ENCODE data around the gene TBC1D22A. TPM values are rescaled to one million over a fixed set of nuclear protein-coding genes. Genes with fewer than 3 reads are reported as not detected.

The TBC1D22A gene
- polyA plus RNA-seq, 1 of the 3 experiments (the other 2 are of a cell fraction): 16.5 TPM

- CTCF ChIA-PET: interaction anchor here (0.6 to 1.6 kb wide), 2 partner anchors 75 to 644 kb away, joined by 3 to 5 read pairs; no protein-coding TSS in a partner anchor
- Histone ChIP-seq H3K27ac (ENCODE audit: low read depth in 2 of 2, low read length in 1 of 2) (no peak overlapping the region), H3K9me3 (no peaks in the 10 kb centered on the region), H3K9ac (no peak overlapping the region), H3K36me3 (replicated peaks in 1 of 2; ENCODE audit: control insufficient read depth in 1 of 2, insufficient read depth in 2 of 2, low read length in 1 of 2) (no peaks in the 10 kb centered on the region), H3K4me1 (ENCODE audit: control insufficient read depth in 1 of 2, insufficient read depth in 2 of 2, low read depth in 1 of 2, low read length in 1 of 2) (peaks cover 0 to 3% of the 10 kb centered on the region in 2 experiments; a peak in 1 of 4 replicates), H3F3A (replicated peaks; ENCODE audit: insufficient read depth) (no peaks in the 10 kb centered on the region), H3K27me3 (ENCODE audit: insufficient read depth) (no peaks in the 10 kb centered on the region), H3K4me3 (ENCODE audit: low read depth in 2 of 2, low read length in 1 of 2) (no peak overlapping the region), H3K4me2 (no peak overlapping the region), H2AFZ (ENCODE audit: low read depth) (no peak overlapping the region), H3K79me2 (ENCODE audit: insufficient read depth) (no peaks in the 10 kb centered on the region), H4K20me1 (ENCODE audit: insufficient read depth) (peaks cover 8% of the 10 kb centered on the region; the same call in 1 of the 2 replicates), H3K9me2 (no peaks in the 10 kb centered on the region)
- POLR2A ChIA-PET: no interaction called here
- no peak for DNase-seq
- 92% methylated on average over 7 of the region's 7 CpGs for WGBS (ENCODE audit: low lambda C conversion rate)
- no peak for TF ChIP-seq MEF2A (IDR thresholded peaks at IDR 0.05; ENCODE audit: borderline replicate concordance, low read depth)
Observed at GRCh38 chr22:46879083-46879482, 116.6 kb downstream of the TBC1D22A start.

GRCh38 chr22:46881373-46882118 is 119.1 kb downstream of the TBC1D22A start:
- ChIA-PET CTCF (no interaction called here), POLR2A (no interaction called here)
- DNase-seq: no peak
- Histone ChIP-seq H3K4me1 (ENCODE audit: control insufficient read depth in 1 of 2, insufficient read depth in 2 of 2, low read depth in 1 of 2, low read length in 1 of 2) (peaks cover 0 to 3% of the 10 kb centered on the region in 2 experiments; a peak in 1 of 4 replicates), H3K27ac (ENCODE audit: low read depth in 2 of 2, low read length in 1 of 2) (no peak overlapping the region), H3K9ac (no peak overlapping the region), H3K9me2 (no peaks in the 10 kb centered on the region), H3K4me2 (no peak overlapping the region), H3K9me3 (no peaks in the 10 kb centered on the region), H3K36me3 (replicated peaks in 1 of 2; ENCODE audit: control insufficient read depth in 1 of 2, insufficient read depth in 2 of 2, low read length in 1 of 2) (no peaks in the 10 kb centered on the region), H3F3A (replicated peaks; ENCODE audit: insufficient read depth) (no peaks in the 10 kb centered on the region), H3K4me3 (ENCODE audit: low read depth in 2 of 2, low read length in 1 of 2) (no peak overlapping the region), H3K79me2 (ENCODE audit: insufficient read depth) (no peaks in the 10 kb centered on the region), H3K27me3 (ENCODE audit: insufficient read depth) (no peaks in the 10 kb centered on the region), H2AFZ (ENCODE audit: low read depth) (no peak overlapping the region), H4K20me1 (ENCODE audit: insufficient read depth) (peaks cover 8% of the 10 kb centered on the region; the same call in 1 of the 2 replicates)
- TF ChIP-seq FOSL2 (IDR thresholded peaks at IDR 0.05; ENCODE audit: borderline replicate concordance, low read depth) (peak; percentile 38; the same call in 1 of the 2 replicates), ZBTB33 (IDR thresholded peaks at IDR 0.05; ENCODE audit: borderline replicate concordance, low read depth) (no peak), RXRA (IDR thresholded peaks at IDR 0.05; ENCODE audit: borderline replicate concordance, low read depth) (no peak), POLR2AphosphoS5 (IDR thresholded peaks at IDR 0.05; ENCODE audit: low read depth, low read length) (no peak)
- WGBS (ENCODE audit: low lambda C conversion rate): 94% methylated on average over 11 of the region's 11 CpGs

- TF ChIP-seq JUND (IDR thresholded peaks at IDR 0.05): no peak
- no peak for TF ChIP-seq RXRA (IDR thresholded peaks at IDR 0.05; ENCODE audit: borderline replicate concordance, low read depth)
- no peak for TF ChIP-seq ZBTB33 (IDR thresholded peaks at IDR 0.05; ENCODE audit: borderline replicate concordance, low read depth)
- no peak for TF ChIP-seq TEAD4 (IDR thresholded peaks at IDR 0.05; ENCODE audit: borderline replicate concordance, insufficient read depth)
- TF ChIP-seq SIN3A (IDR thresholded peaks at IDR 0.05; ENCODE audit: borderline replicate concordance, low read depth, low read length): no peak
- no peak for TF ChIP-seq RFX5 (IDR thresholded peaks at IDR 0.05; ENCODE audit: low read length)
- TF ChIP-seq TCF12 (IDR thresholded peaks at IDR 0.05): no peak
- no peak for TF ChIP-seq USF2 (IDR thresholded peaks at IDR 0.05; ENCODE audit: borderline replicate concordance, low read depth, low read length)
- TF ChIP-seq FOXM1 (IDR thresholded peaks at IDR 0.05; ENCODE audit: low read depth): no peak
- no peak for TF ChIP-seq YY1 (IDR thresholded peaks at IDR 0.05; ENCODE audit: low read depth)
- TF ChIP-seq SMC3 (IDR thresholded peaks at IDR 0.05; ENCODE audit: low read depth, low read length): no peak
- no peak overlapping the region for H3K4me3 ChIP-seq (ENCODE audit: low read depth in 2 of 2, low read length in 1 of 2)
- H3K27me3 ChIP-seq (ENCODE audit: insufficient read depth): no peaks in the 10 kb centered on the region
- no peaks in the 10 kb centered on the region for H3K79me2 ChIP-seq (ENCODE audit: insufficient read depth)
- no peak overlapping the region for H3K27ac ChIP-seq (ENCODE audit: low read depth in 2 of 2, low read length in 1 of 2)
- no peak overlapping the region for H2AFZ ChIP-seq (ENCODE audit: low read depth)
- WGBS (ENCODE audit: low lambda C conversion rate): 80% methylated on average over 12 of the region's 12 CpGs
- DNase-seq: no peak
- no peaks in the 10 kb centered on the region for H3K9me2 ChIP-seq
- no peaks in the 10 kb centered on the region for H3K9me3 ChIP-seq
- no peaks in the 10 kb centered on the region for H3F3A ChIP-seq (replicated peaks; ENCODE audit: insufficient read depth)
- H3K9ac ChIP-seq: no peak overlapping the region
- H4K20me1 ChIP-seq (ENCODE audit: insufficient read depth): peaks cover 8% of the 10 kb centered on the region; the same call in 1 of the 2 replicates
- H3K4me1 ChIP-seq (ENCODE audit: control insufficient read depth in 1 of 2, insufficient read depth in 2 of 2, low read depth in 1 of 2, low read length in 1 of 2): peaks cover 0 to 3% of the 10 kb centered on the region in 2 experiments; a peak in 1 of 4 replicates
- H3K4me2 ChIP-seq: no peak overlapping the region
- ChIA-PET CTCF (interaction anchor here (0.9 kb wide), 1 partner anchor 38 kb away, joined by 3 read pairs; no protein-coding TSS in a partner anchor), POLR2A (no interaction called here)
- no peaks in the 10 kb centered on the region for H3K36me3 ChIP-seq (replicated peaks in 1 of 2; ENCODE audit: control insufficient read depth in 1 of 2, insufficient read depth in 2 of 2, low read length in 1 of 2)
Observed at GRCh38 chr22:46883092-46883910, 120.9 kb downstream of the TBC1D22A start.
